Neural cell (in vitro differentiated cells): ENCODE results near the gene ZNF276.

Source experiments
- EP300 ChIP-seq: fragments of 450-650 bp; conservative IDR thresholded peaks from 2 replicates; pipeline ENCODE4 v1.6.1; 2014; ENCODE audit warnings: antibody characterized with exemption, mild to moderate bottlenecking, moderate library complexity; ENCODE audit not compliant: poor library complexity, severe bottlenecking
- EZH2 ChIP-seq: fragments of 200-600, 300-800 bp; shearing (Covaris generic), sonication (generic); IDR thresholded peaks from 2 replicates; pipeline ENCODE4 v1.6.1; 2014; ENCODE audit warnings: antibody characterized with exemption, low read length, borderline replicate concordance, mild to moderate bottlenecking; ENCODE audit not compliant: insufficient read depth, poor library complexity, severe bottlenecking
- MXI1 ChIP-seq: fragments of 450-650 bp; conservative IDR thresholded peaks from 2 replicates; pipeline ENCODE4 v1.6.1; 2014; ENCODE audit warnings: antibody characterized with exemption, mild to moderate bottlenecking; ENCODE audit not compliant: poor library complexity, severe bottlenecking
- RAD21 ChIP-seq: fragments of 450-650 bp; conservative IDR thresholded peaks from 2 replicates; pipeline ENCODE4 v1.6.1; 2014; ENCODE audit warnings: antibody characterized with exemption, mild to moderate bottlenecking, moderate library complexity
- TF ChIP-seq, protein P1 (sequence below): fragments of 450-650 bp; IDR thresholded peaks from 2 replicates; pipeline ENCODE4 v1.5.1; 2014; ENCODE audit warnings: antibody characterized with exemption, mild to moderate bottlenecking, moderate library complexity; ENCODE audit not compliant: poor library complexity, severe bottlenecking

DNA sequence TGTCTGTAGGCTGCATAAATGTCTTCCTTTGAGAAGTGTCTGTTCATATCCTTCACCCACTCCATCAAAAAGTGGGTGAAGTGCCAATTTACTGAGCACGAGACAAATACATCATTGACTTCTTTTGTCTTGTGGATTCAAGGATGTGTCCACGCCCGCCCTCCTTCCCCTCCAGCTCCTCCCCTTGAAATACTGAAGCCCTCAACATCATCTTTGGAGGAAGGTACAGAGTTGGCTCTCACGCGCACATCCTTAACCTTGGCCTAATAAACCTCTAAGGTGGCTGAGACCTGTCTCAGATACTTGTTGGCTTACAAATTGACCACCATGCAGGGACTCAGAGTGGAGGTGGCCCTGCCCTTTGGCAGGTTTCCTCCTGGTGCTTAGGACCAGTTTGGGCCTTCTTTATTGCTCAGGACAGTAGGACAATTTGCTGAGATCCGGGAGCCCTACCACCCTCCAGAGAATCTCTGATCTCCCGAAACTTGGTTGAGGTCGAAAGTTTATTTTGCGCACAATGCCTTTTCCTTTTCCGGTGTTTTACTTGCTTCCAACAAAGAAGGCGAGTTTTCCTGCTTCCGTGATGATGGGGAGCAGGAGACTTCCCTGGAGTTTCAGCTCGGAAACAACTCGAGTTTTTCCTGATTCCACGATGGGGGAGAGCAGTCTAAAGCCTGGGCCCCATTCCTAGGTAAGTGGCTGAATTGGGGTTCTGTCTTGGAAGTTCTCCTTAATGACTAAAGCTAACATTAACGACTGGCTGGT lies 49.0 kb upstream of the ZNF276 start:
- TF ChIP-seq, protein P1, sequence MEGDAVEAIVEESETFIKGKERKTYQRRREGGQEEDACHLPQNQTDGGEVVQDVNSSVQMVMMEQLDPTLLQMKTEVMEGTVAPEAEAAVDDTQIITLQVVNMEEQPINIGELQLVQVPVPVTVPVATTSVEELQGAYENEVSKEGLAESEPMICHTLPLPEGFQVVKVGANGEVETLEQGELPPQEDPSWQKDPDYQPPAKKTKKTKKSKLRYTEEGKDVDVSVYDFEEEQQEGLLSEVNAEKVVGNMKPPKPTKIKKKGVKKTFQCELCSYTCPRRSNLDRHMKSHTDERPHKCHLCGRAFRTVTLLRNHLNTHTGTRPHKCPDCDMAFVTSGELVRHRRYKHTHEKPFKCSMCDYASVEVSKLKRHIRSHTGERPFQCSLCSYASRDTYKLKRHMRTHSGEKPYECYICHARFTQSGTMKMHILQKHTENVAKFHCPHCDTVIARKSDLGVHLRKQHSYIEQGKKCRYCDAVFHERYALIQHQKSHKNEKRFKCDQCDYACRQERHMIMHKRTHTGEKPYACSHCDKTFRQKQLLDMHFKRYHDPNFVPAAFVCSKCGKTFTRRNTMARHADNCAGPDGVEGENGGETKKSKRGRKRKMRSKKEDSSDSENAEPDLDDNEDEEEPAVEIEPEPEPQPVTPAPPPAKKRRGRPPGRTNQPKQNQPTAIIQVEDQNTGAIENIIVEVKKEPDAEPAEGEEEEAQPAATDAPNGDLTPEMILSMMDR = no peak
- no peak for TF ChIP-seq MXI1
- no peak for TF ChIP-seq EP300
- no peak for TF ChIP-seq RAD21
- no peak for TF ChIP-seq EZH2
